BJ (cell line): Measurements from ENCODE around the gene AP1B1. TPM values are rescaled to one million over a fixed set of nuclear protein-coding genes. Genes with fewer than 3 reads are reported as not detected.
"Not testable (repeated sequence)": the region's sequence is repeated elsewhere in the genome, so short reads cannot be mapped to it uniquely, and the experiment has no call there.

ENCODE experiments used
- CTCF ChIA-PET: fragments of 350-600 bp; formaldehyde crosslinking; extraction: SDS; loops from one replicate; lab custom pipeline; 2021; ENCODE audit warnings: antibody characterized with exemption, inconsistent platforms; lab: Yijun Ruan, JAX
- POLR2A ChIA-PET: fragments of 300-600 bp; sonication (Branson Sonifier 250); formaldehyde crosslinking; extraction: SDS; loops from one replicate; lab custom pipeline; 2021; ENCODE audit warnings: antibody characterized with exemption; lab: Charles Lee
- DNase-seq: peaks from one replicate; pipeline ENCODE4 v3.0.0-alpha.2; 2011; ENCODE audit warnings: low read depth
- H3K27me3 ChIP-seq: 2 replicates; pipeline ENCODE4 v1.6.0; 2011; ENCODE audit warnings: low read length; ENCODE audit not compliant: control insufficient read depth, insufficient read depth
- H3K36me3 ChIP-seq: 2 replicates; pipeline ENCODE4 v1.5.1; 2011; ENCODE audit warnings: low read length; ENCODE audit not compliant: control insufficient read depth, insufficient read depth
- H3K4me3 ChIP-seq: 2 replicates; pipeline ENCODE4 v1.5.1; 2011; ENCODE audit warnings: low read depth, mild to moderate bottlenecking, control low read depth, low read length
- CTCF ChIP-seq: IDR thresholded peaks from 2 replicates; pipeline ENCODE4 v1.5.1; 2011; ENCODE audit warnings: low read depth, mild to moderate bottlenecking, control low read depth, inconsistent platforms, low read length, moderate library complexity; ENCODE audit not compliant: insufficient read depth
- polyA plus RNA-seq: library from polyadenylated mRNA; depleted of rRNA; stranded (reverse); fragments of >200 nt; gene quantifications from 2 replicates; pipeline ENCODE4 v1.2.3, GENCODE V29; 2011

Gene AP1B1
- polyA plus RNA-seq, 1 experiment, result 75.0 TPM

GRCh38 chr22:29380856-29381255 lies 7.5 kb downstream of the AP1B1 start:
- POLR2A ChIA-PET, result no interaction called here
- TF ChIP-seq CTCF, result no peak
- no peak for DNase-seq
- no peak overlapping the region for H3K4me3 ChIP-seq
- H3K36me3 ChIP-seq, result peaks cover 3% of the 10 kb centered on the region
- no peaks in the 10 kb centered on the region for H3K27me3 ChIP-seq
- CTCF ChIA-PET, result interaction anchor here (1.1 kb wide), 1 partner anchor 15 kb away, joined by 4 read pairs; no protein-coding TSS in a partner anchor

- no peak overlapping the region for H3K4me3 ChIP-seq
- ChIA-PET CTCF (no interaction called here), POLR2A (no interaction called here)
- no peaks in the 10 kb centered on the region for H3K27me3 ChIP-seq
- no peak for TF ChIP-seq CTCF
- H3K36me3 ChIP-seq, result peaks cover 5% of the 10 kb centered on the region
- DNase-seq, result peak; percentile 31
These were observed 8.2 kb downstream of the AP1B1 start for GRCh38 chr22:29380032-29380781.

GRCh38 chr22:29379258-29379657 lies 9.1 kb downstream of the AP1B1 start:
- DNase-seq, result no peak
- ChIA-PET CTCF (no interaction called here), POLR2A (no interaction called here)
- no peaks in the 10 kb centered on the region for H3K27me3 ChIP-seq
- no peak for TF ChIP-seq CTCF
- no peak overlapping the region for H3K4me3 ChIP-seq
- H3K36me3 ChIP-seq, result peaks cover 5% of the 10 kb centered on the region

- ChIA-PET POLR2A (interaction anchor here (0.6 kb wide), 1 partner anchor 419 kb away, joined by 7 read pairs; no protein-coding TSS in a partner anchor), CTCF (no interaction called here)
- DNase-seq, result no peak
- H3K4me3 ChIP-seq, result no peak overlapping the region
- peaks cover 3% of the 10 kb centered on the region for H3K36me3 ChIP-seq
- no peaks in the 10 kb centered on the region for H3K27me3 ChIP-seq
- TF ChIP-seq CTCF, result no peak
These were observed 10.4 kb downstream of the AP1B1 start for GRCh38 chr22:29377979-29378378.

- POLR2A ChIA-PET, CTCF ChIA-PET, H3K4me3 ChIP-seq, DNase-seq, H3K27me3 ChIP-seq, H3K36me3 ChIP-seq: not testable (repeated sequence)
These were observed 11.7 kb downstream of the AP1B1 start for GRCh38 chr22:29376705-29377104.
